Measurements from ENCODE around the gene AMOTL1.

GRCh38 chr11:94790661-94791180 is 22.6 kb downstream of the AMOTL1 start:
- TF ChIP-seq EZH2 (IDR thresholded peaks at IDR 0.05; ENCODE audit: low read length) (no peak), CTCF (optimal IDR thresholded peaks at IDR 0.05 in 1 of 3, IDR thresholded peaks at IDR 0.05 in 1 of 3, conservative IDR thresholded peaks at IDR 0.05 in 1 of 3; ENCODE audit: extremely low read depth in 1 of 3, insufficient read depth in 2 of 3, low read length in 3 of 3) (no peak)

Measured in keratinocyte (primary cell).